ENCODE data around the gene PTPN9. TPM values are rescaled to one million over a fixed set of nuclear protein-coding genes. Genes with fewer than 3 reads are reported as not detected.

The PTPN9 gene
- total RNA-seq, 6 donors from 2014 or later, result 8.4 to 32.9 (median 22.7) TPM

GRCh38 chr15:75542386-75542797 lies 36.7 kb downstream of the PTPN9 start:
- peak overlapping the region in 1 of 4 donors; percentile 7 for H3K27ac ChIP-seq
- no peak for TF ChIP-seq CTCF (IDR thresholded peaks at IDR 0.05)
- TF ChIP-seq POLR2AphosphoS5 (IDR thresholded peaks at IDR 0.05), result no peak
- no peak for TF ChIP-seq POLR2A (IDR thresholded peaks at IDR 0.05)
- no peak for TF ChIP-seq EP300 (IDR thresholded peaks at IDR 0.05)
- H3K9me3 ChIP-seq, result no peaks in the 10 kb centered on the region
- no peaks in the 10 kb centered on the region for H3K27me3 ChIP-seq
- H3K36me3 ChIP-seq, result no peaks in the 10 kb centered on the region
- no peak for ATAC-seq (ENCODE audit: low FRiP score in 2 of 2)
- no peak for DNase-seq
- H3K4me1 ChIP-seq, result peaks cover 0 to 21% (median 2%) of the 10 kb centered on the region in 4 donors
- H3K4me3 ChIP-seq, result no peak overlapping the region
- WGBS, 2 donors, result 48 to 51% methylated on average over 2 of the region's 2 CpGs

- WGBS, 2 donors, result 93 to 96% methylated on average over 7 of the region's 7 CpGs
- Histone ChIP-seq H3K9me3 (no peaks in the 10 kb centered on the region), H3K36me3 (no peaks in the 10 kb centered on the region), H3K27me3 (no peaks in the 10 kb centered on the region), H3K4me3 (no peak overlapping the region), H3K27ac (no peak overlapping the region), H3K4me1 (peaks cover 0 to 13% (median 1%) of the 10 kb centered on the region in 4 donors)
- no peak for TF ChIP-seq POLR2A (IDR thresholded peaks at IDR 0.05)
- TF ChIP-seq EP300 (IDR thresholded peaks at IDR 0.05), result no peak
- no peak for TF ChIP-seq CTCF (IDR thresholded peaks at IDR 0.05)
- no peak for TF ChIP-seq POLR2AphosphoS5 (IDR thresholded peaks at IDR 0.05)
- no peak for DNase-seq
- ATAC-seq (ENCODE audit: low FRiP score in 2 of 2), result no peak
These were observed 40.7 kb downstream of the PTPN9 start for GRCh38 chr15:75538376-75538775.

GRCh38 chr15:75533945-75534344 lies 45.2 kb downstream of the PTPN9 start:
- Histone ChIP-seq H3K27me3 (no peaks in the 10 kb centered on the region), H3K9me3 (no peaks in the 10 kb centered on the region), H3K27ac (no peak overlapping the region), H3K4me1 (peaks cover 15 to 24% (median 20%) of the 10 kb centered on the region in 4 donors), H3K4me3 (no peak overlapping the region), H3K36me3 (no peaks in the 10 kb centered on the region)
- no peak for DNase-seq
- no peak for TF ChIP-seq POLR2AphosphoS5 (IDR thresholded peaks at IDR 0.05)
- ATAC-seq (ENCODE audit: low FRiP score in 2 of 2), result no peak
- 91 to 94% methylated on average over 1 of the region's 1 CpG for WGBS, 2 donors

GRCh38 chr15:75532413-75533250 lies 46.5 kb downstream of the PTPN9 start:
- DNase-seq (peak in 1 of 2 donors; percentile 52), ATAC-seq (ENCODE audit: low FRiP score in 2 of 2) (peak; percentile 65 to 88)

More at GRCh38 chr15:75532413-75533250, 46.5 kb downstream of the PTPN9 start:
- Histone ChIP-seq H3K27me3 (no peaks in the 10 kb centered on the region), H3K9me3 (no peaks in the 10 kb centered on the region), H3K4me3 (no peak overlapping the region), H3K4me1 (peaks cover 15 to 24% (median 20%) of the 10 kb centered on the region in 4 donors), H3K27ac (peak overlapping the region; percentile 6 to 59 (median 44)), H3K36me3 (no peaks in the 10 kb centered on the region)
- TF ChIP-seq CTCF (IDR thresholded peaks at IDR 0.05) (peak in 5 of 6 experiments; percentile 33 to 64 (median 49)), POLR2A (IDR thresholded peaks at IDR 0.05) (no peak), EP300 (IDR thresholded peaks at IDR 0.05) (no peak), POLR2AphosphoS5 (IDR thresholded peaks at IDR 0.05) (peak in 1 of 2 donors; percentile 58)
- WGBS, 2 donors, result 62 to 92% methylated on average over 1 of the region's 1 CpG
